PC-3 (cell line): Measurements from ENCODE around the gene SFMBT1. TPM values are rescaled to one million over a fixed set of nuclear protein-coding genes. Genes with fewer than 3 reads are reported as not detected.

Source experiments
- ATAC-seq: fragments of 200-7000 bp; cut with Tn5 transposase; 2 replicates; pipeline ENCODE4 v1.9.1; 2020; ENCODE audit warnings: mild to moderate bottlenecking, moderate library complexity
- BruUV-seq: library from RNA; stranded (reverse); fragments of 400-500 nt; replicated peaks from 2 replicates; lab custom pipeline; 2021; lab: Mats Ljungman, UMichigan
- CTCF ChIA-PET: fragments of 300-600 bp; sonication (Branson Sonifier 250); formaldehyde crosslinking; loops from one replicate; lab custom pipeline; 2022; ENCODE audit warnings: antibody characterized with exemption; lab: Charles Lee
- POLR2A ChIA-PET: fragments of 300-600 bp; sonication (Branson Sonifier 250); formaldehyde crosslinking; loops from one replicate; lab custom pipeline; 2022; ENCODE audit warnings: antibody characterized with exemption; ENCODE audit not compliant: unreplicated experiment; lab: Charles Lee
- DNase-seq: peaks from one replicate; pipeline ENCODE4 v3.0.0-alpha.2; 2015
- H2AFZ ChIP-seq: fragments of 300-600 bp; sonication (generic); 2 replicates; pipeline ENCODE4 v1.6.0; 2016; ENCODE audit warnings: antibody characterized with exemption, low read length
- H3F3A ChIP-seq: fragments of 300-600 bp; sonication (generic); one replicate; pipeline ENCODE4 v1.6.0; 2017; ENCODE audit warnings: antibody characterized with exemption, low read length, control low read depth, mild to moderate bottlenecking; ENCODE audit not compliant: unreplicated experiment
- H3K27ac ChIP-seq: fragments of 300-600 bp; sonication (generic); 2 replicates; pipeline ENCODE4 v1.5.1; 2016; ENCODE audit warnings: mild to moderate bottlenecking, low read length
- H3K27me3 ChIP-seq: fragments of 300-600 bp; sonication (generic); 2 replicates; pipeline ENCODE4 v1.6.1; 2016; ENCODE audit warnings: low read length, mixed read lengths
- H3K36me3 ChIP-seq: fragments of 300-600 bp; sonication (generic); 2 replicates; pipeline ENCODE4 v1.6.1; 2016; ENCODE audit warnings: low read depth, mixed run types, low read length, mixed read lengths
- H3K4me1 ChIP-seq: fragments of 300-600 bp; sonication (generic); 2 replicates; pipeline ENCODE4 v1.5.1; 2016; ENCODE audit warnings: low read length; ENCODE audit not compliant: insufficient read depth
- H3K4me2 ChIP-seq: fragments of 300-600 bp; sonication (generic); 2 replicates; pipeline ENCODE4 v1.6.0; 2016; ENCODE audit warnings: low read length
- H3K4me3 ChIP-seq: fragments of 300-600 bp; sonication (generic); 2 replicates; pipeline ENCODE4 v1.5.1; 2016; ENCODE audit warnings: mild to moderate bottlenecking, low read length, mixed read lengths
- H3K79me2 ChIP-seq: fragments of 300-600 bp; sonication (generic); 2 replicates; pipeline ENCODE4 v1.6.1; 2017; ENCODE audit warnings: low read length, mixed read lengths
- H3K9ac ChIP-seq: fragments of 300-600 bp; sonication (generic); 2 replicates; pipeline ENCODE4 v1.6.0; 2016; ENCODE audit warnings: mild to moderate bottlenecking, low read length
- H3K9me2 ChIP-seq: fragments of 300-600 bp; sonication (generic); replicated peaks from 2 replicates; pipeline ENCODE4 v1.6.1; 2016; ENCODE audit warnings: mixed run types, low read length, mixed read lengths
- H3K9me3 ChIP-seq: fragments of 300-600 bp; sonication (generic); 2 replicates; pipeline ENCODE4 v1.6.1; 2016; ENCODE audit warnings: low read length, mixed read lengths
- H4K20me1 ChIP-seq: fragments of 300-600 bp; sonication (generic); 2 replicates; pipeline ENCODE4 v1.6.1; 2016; ENCODE audit warnings: low read length, mixed read lengths
- EZH2 ChIP-seq: fragments of 300-600 bp; sonication (generic); IDR thresholded peaks from one replicate; pipeline ENCODE4 v1.6.1; 2017; ENCODE audit warnings: antibody characterized with exemption, mild to moderate bottlenecking, low read length; ENCODE audit not compliant: unreplicated experiment
- EZH2phosphoT487 ChIP-seq: fragments of 300-600 bp; sonication (generic); IDR thresholded peaks from 2 replicates; pipeline ENCODE4 v1.6.1; 2018; ENCODE audit warnings: mild to moderate bottlenecking, antibody characterized with exemption, low read length, borderline replicate concordance
- intact Hi-C: fragments of 100-400 bp; cut with micrococcal nuclease; formaldehyde crosslinking; loops from 2 replicates; pipeline ENCODE4 v1.9.0; 2023
- total RNA-seq: library from RNA; depleted of rRNA; stranded (reverse); fragments of >200 nt; gene quantifications from 2 replicates; pipeline ENCODE4 v1.2.3, GENCODE V29; 2014
- TF ChIP-seq, protein P1 (sequence below): fragments of 300-600 bp; sonication (generic); conservative IDR thresholded peaks from 2 replicates; pipeline ENCODE4 v1.5.1; 2017; ENCODE audit warnings: antibody characterized with exemption, low read depth, mild to moderate bottlenecking, low read length

Gene SFMBT1
- total RNA-seq, 1 experiment from 2014 or later: 10.8 TPM

DNA sequence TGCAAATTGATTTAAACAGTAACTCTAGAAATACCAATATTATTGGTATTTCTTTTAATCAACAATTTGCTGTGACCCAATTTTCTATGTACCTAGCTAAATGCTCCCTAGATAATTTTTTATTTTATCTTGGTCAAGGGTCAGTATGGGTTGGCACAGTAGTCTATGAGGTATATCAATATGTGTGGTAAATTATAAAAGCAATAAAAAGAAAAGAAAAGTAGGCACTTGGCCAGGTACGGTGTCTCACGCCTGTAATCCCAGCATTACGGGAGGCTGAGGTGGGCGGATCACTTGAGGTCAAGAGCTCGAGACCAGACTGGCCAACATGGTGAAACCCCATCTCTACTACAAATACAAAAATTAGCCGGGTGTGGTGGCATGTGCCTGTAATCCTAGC, 114.5 kb downstream of the SFMBT1 start:
- ATAC-seq: no peak
- ChIA-PET CTCF (interaction anchor here (0.6 kb wide), 1 partner anchor 187 kb away, joined by 11 read pairs; no protein-coding TSS in a partner anchor), POLR2A (no interaction called here)
- no TSS peak for BruUV-seq
- Histone ChIP-seq H3K79me2 (no peaks in the 10 kb centered on the region), H3K4me3 (no peak overlapping the region), H3K27ac (no peak overlapping the region), H3K4me1 (no peaks in the 10 kb centered on the region), H3K4me2 (no peak overlapping the region), H2AFZ (no peak overlapping the region), H3K9ac (no peak overlapping the region), H4K20me1 (no peaks in the 10 kb centered on the region), H3K36me3 (no peaks in the 10 kb centered on the region), H3K9me3 (no peaks in the 10 kb centered on the region), H3K27me3 (no peaks in the 10 kb centered on the region), H3F3A (no peaks in the 10 kb centered on the region), H3K9me2 (no peaks in the 10 kb centered on the region)
- DNase-seq: no peak
- TF ChIP-seq EZH2: no peak
- no peak for TF ChIP-seq EZH2phosphoT487
- TF ChIP-seq, protein P1, sequence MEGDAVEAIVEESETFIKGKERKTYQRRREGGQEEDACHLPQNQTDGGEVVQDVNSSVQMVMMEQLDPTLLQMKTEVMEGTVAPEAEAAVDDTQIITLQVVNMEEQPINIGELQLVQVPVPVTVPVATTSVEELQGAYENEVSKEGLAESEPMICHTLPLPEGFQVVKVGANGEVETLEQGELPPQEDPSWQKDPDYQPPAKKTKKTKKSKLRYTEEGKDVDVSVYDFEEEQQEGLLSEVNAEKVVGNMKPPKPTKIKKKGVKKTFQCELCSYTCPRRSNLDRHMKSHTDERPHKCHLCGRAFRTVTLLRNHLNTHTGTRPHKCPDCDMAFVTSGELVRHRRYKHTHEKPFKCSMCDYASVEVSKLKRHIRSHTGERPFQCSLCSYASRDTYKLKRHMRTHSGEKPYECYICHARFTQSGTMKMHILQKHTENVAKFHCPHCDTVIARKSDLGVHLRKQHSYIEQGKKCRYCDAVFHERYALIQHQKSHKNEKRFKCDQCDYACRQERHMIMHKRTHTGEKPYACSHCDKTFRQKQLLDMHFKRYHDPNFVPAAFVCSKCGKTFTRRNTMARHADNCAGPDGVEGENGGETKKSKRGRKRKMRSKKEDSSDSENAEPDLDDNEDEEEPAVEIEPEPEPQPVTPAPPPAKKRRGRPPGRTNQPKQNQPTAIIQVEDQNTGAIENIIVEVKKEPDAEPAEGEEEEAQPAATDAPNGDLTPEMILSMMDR: no peak
- intact Hi-C loops: loop anchor here (5.0 kb wide), 1 partner anchor 189 kb away; no protein-coding TSS in a partner anchor

DNA sequence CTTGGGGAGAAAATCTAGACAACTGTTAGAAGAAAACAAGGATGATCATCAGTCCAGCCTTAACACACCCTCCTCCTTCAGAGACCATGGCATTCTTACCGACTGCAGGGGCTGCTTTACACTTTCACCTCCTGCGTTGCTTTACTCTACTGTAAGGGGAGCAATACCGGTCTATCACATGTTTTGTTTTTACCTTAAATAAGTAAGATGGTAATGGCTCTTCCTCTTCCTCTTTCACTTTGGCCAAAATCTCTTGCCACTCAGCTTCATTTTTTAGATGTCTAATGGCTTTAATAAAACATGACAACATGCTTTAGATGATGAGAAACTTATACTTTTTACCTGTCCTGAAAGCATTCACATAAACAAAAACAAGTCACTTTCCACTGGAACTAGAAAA, 115.1 kb downstream of the SFMBT1 start:
- Histone ChIP-seq H3K79me2 (no peaks in the 10 kb centered on the region), H3K4me2 (no peak overlapping the region), H3K9ac (no peak overlapping the region), H3K27me3 (no peaks in the 10 kb centered on the region), H3K4me3 (no peak overlapping the region), H2AFZ (no peak overlapping the region), H3K9me3 (no peaks in the 10 kb centered on the region), H3K4me1 (no peaks in the 10 kb centered on the region), H4K20me1 (no peaks in the 10 kb centered on the region), H3K27ac (no peak overlapping the region), H3K9me2 (no peaks in the 10 kb centered on the region), H3F3A (no peaks in the 10 kb centered on the region), H3K36me3 (no peaks in the 10 kb centered on the region)
- ATAC-seq: no peak
- ChIA-PET POLR2A (no interaction called here), CTCF (no interaction called here)
- no TSS peak for BruUV-seq
- intact Hi-C loops: loop anchor here (5.0 kb wide), 1 partner anchor 188 kb away; no protein-coding TSS in a partner anchor
- TF ChIP-seq EZH2: no peak
- no peak for TF ChIP-seq EZH2phosphoT487
- TF ChIP-seq, protein P1: no peak
- DNase-seq: no peak

DNA sequence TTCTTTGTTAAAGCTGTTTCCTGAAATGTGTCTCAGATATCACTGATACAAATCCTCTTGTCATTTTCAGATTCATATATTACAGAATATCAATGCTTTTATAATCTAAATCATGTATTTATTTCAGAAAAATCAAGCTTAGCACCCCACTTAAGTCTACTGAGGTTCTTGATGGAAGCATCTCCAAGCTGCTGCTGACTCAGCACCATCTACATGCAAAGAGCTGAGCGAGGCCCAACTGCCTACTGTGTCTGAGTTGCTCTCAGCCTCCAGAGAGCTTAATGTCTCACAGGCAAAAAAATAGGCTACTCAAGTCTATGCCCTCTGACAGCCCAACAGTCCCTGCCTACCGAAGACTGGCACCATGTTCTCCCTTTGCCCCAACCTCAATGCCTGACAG, 119.3 kb downstream of the SFMBT1 start:
- CTCF ChIA-PET: no interaction called here

More for the DNA sequence above, 119.3 kb downstream of the SFMBT1 start:
- Histone ChIP-seq H3K9me3 (no peaks in the 10 kb centered on the region), H2AFZ (no peak overlapping the region), H4K20me1 (no peaks in the 10 kb centered on the region), H3K9me2 (no peaks in the 10 kb centered on the region), H3K36me3 (no peaks in the 10 kb centered on the region), H3K9ac (no peak overlapping the region), H3K4me3 (no peak overlapping the region), H3K79me2 (no peaks in the 10 kb centered on the region), H3K27me3 (no peaks in the 10 kb centered on the region), H3F3A (no peaks in the 10 kb centered on the region), H3K4me2 (no peak overlapping the region), H3K27ac (no peak overlapping the region), H3K4me1 (no peaks in the 10 kb centered on the region)
- no TSS peak for BruUV-seq
- ATAC-seq (no peak), DNase-seq (no peak)
- TF ChIP-seq EZH2 (no peak), EZH2phosphoT487 (no peak)
- intact Hi-C loops: no loop called here
- POLR2A ChIA-PET: interaction anchor here (0.6 kb wide), 1 partner anchor 79 kb away, joined by 3 read pairs; no protein-coding TSS in a partner anchor
